Ureter (tissue), 1 donor: ENCODE data around the gene CASKIN1. TPM values are rescaled to one million over a fixed set of nuclear protein-coding genes. Genes with fewer than 3 reads are reported as not detected.
A peak's percentile ranks its signal among the peaks of the same experiment; 100 is the strongest.
"Not testable (repeated sequence)": the region's sequence is repeated elsewhere in the genome, so short reads cannot be mapped to it uniquely, and the experiment has no call there.

Source experiments
- DNase-seq: peaks from one replicate; pipeline ENCODE4 v3.0.0-alpha.2; 2020; ENCODE audit warnings: low spot score
- total RNA-seq: library from RNA; stranded (reverse); gene quantifications from one replicate; pipeline ENCODE4 v1.2.4, GENCODE V29; 2023
- donor health status: DM: yes; HTN: yes; CAD: no.

The CASKIN1 gene
- total RNA-seq, 1 donor from 2014 or later, result 0.05 TPM

GRCh38 chr16:2142942-2143877, 53.2 kb downstream of the CASKIN1 start:
- DNase-seq, result no peak

GRCh38 chr16:2135770-2136490, 60.5 kb downstream of the CASKIN1 start, which contains the start of gene PKD1:
Gene PKD1 (minus strand): TSS chr16:2135898. CDS start chr16:2135689, 209 bp downstream.
- DNase-seq, result peak; percentile 97

GRCh38 chr16:2135071-2135470, 61.3 kb downstream of the CASKIN1 start:
- not testable (repeated sequence) for DNase-seq

- not testable (repeated sequence) for DNase-seq
Observed at GRCh38 chr16:2133797-2134196, 62.6 kb downstream of the CASKIN1 start.

GRCh38 chr16:2129890-2130447, 66.4 kb downstream of the CASKIN1 start:
- DNase-seq, result not testable (repeated sequence)

GRCh38 chr16:2129251-2129650, 67.2 kb downstream of the CASKIN1 start:
- not testable (repeated sequence) for DNase-seq

GRCh38 chr16:2127630-2128280, 68.7 kb downstream of the CASKIN1 start:
- not testable (repeated sequence) for DNase-seq

Other genes with a start within 250 kb of the CASKIN1 start
- gene RPL3L, start 241.9 kb downstream of the CASKIN1 start, total RNA-seq, result not detected
- gene NDUFB10, start 237.1 kb downstream of the CASKIN1 start, total RNA-seq, result 97.5 TPM
- 2,737 TPM for gene RPS2, start 231.8 kb downstream of the CASKIN1 start, total RNA-seq
- not detected for gene RNF151, start 229.7 kb downstream of the CASKIN1 start, total RNA-seq
- 37.0 TPM for gene TBL3, start 224.6 kb downstream of the CASKIN1 start, total RNA-seq
- gene NOXO1, start 215.1 kb downstream of the CASKIN1 start, total RNA-seq, result 0.65 TPM
- 16.5 TPM for gene GFER, start 212.4 kb downstream of the CASKIN1 start, total RNA-seq
- 0.86 TPM for gene SYNGR3, start 206.6 kb downstream of the CASKIN1 start, total RNA-seq
- 46.4 TPM for gene ZNF598, start 186.8 kb downstream of the CASKIN1 start, total RNA-seq
- gene NPW, start 176.8 kb downstream of the CASKIN1 start, total RNA-seq, result not detected
- gene NHERF2, start 169.7 kb downstream of the CASKIN1 start, total RNA-seq, result 106 TPM
- 11.8 TPM for gene NTHL1, start 148.8 kb downstream of the CASKIN1 start, total RNA-seq
- 178 TPM for gene TSC2, start 148.6 kb downstream of the CASKIN1 start, total RNA-seq
- 165 TPM for gene PKD1, start 60.7 kb downstream of the CASKIN1 start, total RNA-seq
- 0.83 TPM for gene RAB26, start 48.0 kb downstream of the CASKIN1 start, total RNA-seq
- 76.2 TPM for gene TRAF7, start 40.8 kb downstream of the CASKIN1 start, total RNA-seq
- gene MLST8, start 8.8 kb upstream of the CASKIN1 start, total RNA-seq, result 37.0 TPM
- 7.4 TPM for gene BRICD5, start 14.3 kb upstream of the CASKIN1 start, total RNA-seq
- gene PGP, start 18.2 kb upstream of the CASKIN1 start, total RNA-seq, result 11.3 TPM
- gene E4F1, start 27.0 kb upstream of the CASKIN1 start, total RNA-seq, result 24.7 TPM
- gene DNASE1L2, start 39.8 kb upstream of the CASKIN1 start, total RNA-seq, result 1.5 TPM
- gene ECI1, start 55.0 kb upstream of the CASKIN1 start, total RNA-seq, result 47.8 TPM
- gene RNPS1, start 71.5 kb upstream of the CASKIN1 start, total RNA-seq, result 178 TPM
- 10.4 TPM for gene ABCA3, start 144.1 kb upstream of the CASKIN1 start, total RNA-seq
- 7.8 TPM for gene CCNF, start 232.8 kb upstream of the CASKIN1 start, total RNA-seq